ENCODE data around the gene PDCL3. TPM values are rescaled to one million over a fixed set of nuclear protein-coding genes. Genes with fewer than 3 reads are reported as not detected.

Gene PDCL3
- total and polyA plus RNA-seq, 9 donors: 17.8 to 49.3 (median 36.7) TPM

GRCh38 chr2:100606726-100607343 is 44.0 kb downstream of the PDCL3 start:
- no peaks in the 10 kb centered on the region for H3K36me3 ChIP-seq (ENCODE audit: control insufficient read depth, insufficient read depth, low read length)
- H3K27ac ChIP-seq (ENCODE audit: low read length): no peak overlapping the region
- H3K9me3 ChIP-seq (replicated peaks; ENCODE audit: control insufficient read depth, low read depth, low read length): no peaks in the 10 kb centered on the region
- H3K27me3 ChIP-seq (ENCODE audit: control insufficient read depth, insufficient read depth, low read length): no peaks in the 10 kb centered on the region
- peaks cover 14% of the 10 kb centered on the region for H3K4me1 ChIP-seq (ENCODE audit: control insufficient read depth, insufficient read depth, low read length)
- DNase-seq: peak; percentile 33
- H3K4me3 ChIP-seq (ENCODE audit: low read length): no peak overlapping the region
- 43% methylated on average over 6 of the region's 14 CpGs for WGBS (ENCODE audit: insufficient coverage)

GRCh38 chr2:100610381-100610831 is 47.6 kb downstream of the PDCL3 start:
- no peaks in the 10 kb centered on the region for H3K27me3 ChIP-seq (ENCODE audit: control insufficient read depth, insufficient read depth, low read length)
- peaks cover 9% of the 10 kb centered on the region for H3K4me1 ChIP-seq (ENCODE audit: control insufficient read depth, insufficient read depth, low read length)
- H3K36me3 ChIP-seq (ENCODE audit: control insufficient read depth, insufficient read depth, low read length): no peaks in the 10 kb centered on the region
- DNase-seq: peak; percentile 75
- H3K4me3 ChIP-seq (ENCODE audit: low read length): no peak overlapping the region
- no peaks in the 10 kb centered on the region for H3K9me3 ChIP-seq (replicated peaks; ENCODE audit: control insufficient read depth, low read depth, low read length)
- WGBS (ENCODE audit: insufficient coverage): 9% methylated on average over 10 of the region's 13 CpGs
- no peak overlapping the region for H3K27ac ChIP-seq (ENCODE audit: low read length)

GRCh38 chr2:100611079-100612029 is 48.6 kb downstream of the PDCL3 start:
- Histone ChIP-seq H3K4me3 (ENCODE audit: low read length) (no peak overlapping the region), H3K4me1 (ENCODE audit: control insufficient read depth, insufficient read depth, low read length) (peaks cover 9% of the 10 kb centered on the region), H3K27me3 (ENCODE audit: control insufficient read depth, insufficient read depth, low read length) (no peaks in the 10 kb centered on the region), H3K9me3 (replicated peaks; ENCODE audit: control insufficient read depth, low read depth, low read length) (no peaks in the 10 kb centered on the region), H3K27ac (ENCODE audit: low read length) (no peak overlapping the region), H3K36me3 (ENCODE audit: control insufficient read depth, insufficient read depth, low read length) (no peaks in the 10 kb centered on the region)
- DNase-seq: no peak
- 87% methylated on average over 20 of the region's 24 CpGs for WGBS (ENCODE audit: insufficient coverage)

- no peak overlapping the region for H3K4me3 ChIP-seq (ENCODE audit: low read length)
- H3K9me3 ChIP-seq (replicated peaks; ENCODE audit: control insufficient read depth, low read depth, low read length): no peaks in the 10 kb centered on the region
- DNase-seq: no peak
- H3K27me3 ChIP-seq (ENCODE audit: control insufficient read depth, insufficient read depth, low read length): no peaks in the 10 kb centered on the region
- WGBS (ENCODE audit: insufficient coverage): 89% methylated on average over 8 of the region's 9 CpGs
- H3K36me3 ChIP-seq (ENCODE audit: control insufficient read depth, insufficient read depth, low read length): no peaks in the 10 kb centered on the region
- H3K27ac ChIP-seq (ENCODE audit: low read length): no peak overlapping the region
- peaks cover 9% of the 10 kb centered on the region for H3K4me1 ChIP-seq (ENCODE audit: control insufficient read depth, insufficient read depth, low read length)
These were observed 49.7 kb downstream of the PDCL3 start for GRCh38 chr2:100612388-100613000.

GRCh38 chr2:100613719-100614118 is 50.9 kb downstream of the PDCL3 start:
- H3K4me1 ChIP-seq (ENCODE audit: control insufficient read depth, insufficient read depth, low read length): peaks cover 9% of the 10 kb centered on the region
- DNase-seq: no peak

GRCh38 chr2:100614455-100615000 is 51.7 kb downstream of the PDCL3 start:
- H3K36me3 ChIP-seq (ENCODE audit: control insufficient read depth, insufficient read depth, low read length): no peaks in the 10 kb centered on the region
- H3K27ac ChIP-seq (ENCODE audit: low read length): no peak overlapping the region
- H3K27me3 ChIP-seq (ENCODE audit: control insufficient read depth, insufficient read depth, low read length): no peaks in the 10 kb centered on the region
- no peak overlapping the region for H3K4me3 ChIP-seq (ENCODE audit: low read length)
- 86% methylated on average over 10 of the region's 11 CpGs for WGBS (ENCODE audit: insufficient coverage)
- peaks cover 9% of the 10 kb centered on the region for H3K4me1 ChIP-seq (ENCODE audit: control insufficient read depth, insufficient read depth, low read length)
- no peaks in the 10 kb centered on the region for H3K9me3 ChIP-seq (replicated peaks; ENCODE audit: control insufficient read depth, low read depth, low read length)
- no peak for DNase-seq

More at GRCh38 chr2:100613719-100614118, 50.9 kb downstream of the PDCL3 start:
- no peaks in the 10 kb centered on the region for H3K36me3 ChIP-seq (ENCODE audit: control insufficient read depth, insufficient read depth, low read length)
- H3K4me3 ChIP-seq (ENCODE audit: low read length): no peak overlapping the region
- WGBS (ENCODE audit: insufficient coverage): 46% methylated on average over 1 of the region's 1 CpG
- H3K27ac ChIP-seq (ENCODE audit: low read length): no peak overlapping the region
- no peaks in the 10 kb centered on the region for H3K9me3 ChIP-seq (replicated peaks; ENCODE audit: control insufficient read depth, low read depth, low read length)
- no peaks in the 10 kb centered on the region for H3K27me3 ChIP-seq (ENCODE audit: control insufficient read depth, insufficient read depth, low read length)

- DNase-seq: no peak
- no peak overlapping the region for H3K27ac ChIP-seq (ENCODE audit: low read length)
- 84% methylated on average over 3 of the region's 6 CpGs for WGBS (ENCODE audit: insufficient coverage)
- H3K27me3 ChIP-seq (ENCODE audit: control insufficient read depth, insufficient read depth, low read length): no peaks in the 10 kb centered on the region
- H3K36me3 ChIP-seq (ENCODE audit: control insufficient read depth, insufficient read depth, low read length): no peaks in the 10 kb centered on the region
- no peak overlapping the region for H3K4me3 ChIP-seq (ENCODE audit: low read length)
- H3K9me3 ChIP-seq (replicated peaks; ENCODE audit: control insufficient read depth, low read depth, low read length): no peaks in the 10 kb centered on the region
- peaks cover 7% of the 10 kb centered on the region for H3K4me1 ChIP-seq (ENCODE audit: control insufficient read depth, insufficient read depth, low read length)
These were observed 52.7 kb downstream of the PDCL3 start for GRCh38 chr2:100615471-100615870.

GRCh38 chr2:100615886-100616285 is 53.1 kb downstream of the PDCL3 start:
- no peaks in the 10 kb centered on the region for H3K27me3 ChIP-seq (ENCODE audit: control insufficient read depth, insufficient read depth, low read length)
- no peak overlapping the region for H3K27ac ChIP-seq (ENCODE audit: low read length)
- 100% methylated on average over 2 of the region's 4 CpGs for WGBS (ENCODE audit: insufficient coverage)
- peaks cover 3% of the 10 kb centered on the region for H3K4me1 ChIP-seq (ENCODE audit: control insufficient read depth, insufficient read depth, low read length)
- H3K36me3 ChIP-seq (ENCODE audit: control insufficient read depth, insufficient read depth, low read length): no peaks in the 10 kb centered on the region
- no peak for DNase-seq
- H3K4me3 ChIP-seq (ENCODE audit: low read length): no peak overlapping the region
- H3K9me3 ChIP-seq (replicated peaks; ENCODE audit: control insufficient read depth, low read depth, low read length): no peaks in the 10 kb centered on the region

- Histone ChIP-seq H3K4me1 (ENCODE audit: control insufficient read depth, insufficient read depth, low read length) (no peaks in the 10 kb centered on the region), H3K36me3 (ENCODE audit: control insufficient read depth, insufficient read depth, low read length) (no peaks in the 10 kb centered on the region), H3K4me3 (ENCODE audit: low read length) (no peak overlapping the region), H3K9me3 (replicated peaks; ENCODE audit: control insufficient read depth, low read depth, low read length) (no peaks in the 10 kb centered on the region), H3K27me3 (ENCODE audit: control insufficient read depth, insufficient read depth, low read length) (no peaks in the 10 kb centered on the region), H3K27ac (ENCODE audit: low read length) (no peak overlapping the region)
- no peak for DNase-seq
- 86% methylated on average over 8 of the region's 8 CpGs for WGBS (ENCODE audit: insufficient coverage)
These were observed 54.1 kb downstream of the PDCL3 start for GRCh38 chr2:100616841-100617390.
